ENCODE results near the gene KLHL40. TPM values are rescaled to one million over a fixed set of nuclear protein-coding genes. Genes with fewer than 3 reads are reported as not detected.

The KLHL40 gene
- total RNA-seq, 2 experiments from 2014 or later: not detected

GRCh38 chr3:42685891-42686820 lies 819 bp downstream of the KLHL40 start:
- Histone ChIP-seq H3K4me1 (ENCODE audit: insufficient read depth, low read length, poor library complexity, severe bottlenecking) (no peaks in the 10 kb centered on the region), H4K20me1 (ENCODE audit: insufficient read depth, low read length) (no peaks in the 10 kb centered on the region), H3K9me2 (ENCODE audit: insufficient read depth, low read length) (no peaks in the 10 kb centered on the region), H3K4me3 (ENCODE audit: low read depth, low read length, poor library complexity, severe bottlenecking) (no peak overlapping the region), H3K79me2 (ENCODE audit: insufficient read depth, low read depth, low read length) (no peaks in the 10 kb centered on the region), H3K4me2 (ENCODE audit: low read length) (no peak overlapping the region), H2AFZ (ENCODE audit: low read length) (no peak overlapping the region), H3K27ac (ENCODE audit: low read depth, low read length, poor library complexity, severe bottlenecking) (no peak overlapping the region), H3K9me3 (ENCODE audit: low read length) (no peaks in the 10 kb centered on the region), H3K36me3 (ENCODE audit: insufficient read depth, low read length) (no peaks in the 10 kb centered on the region)
- BruUV-seq (replicated peaks): no TSS peak
- POLR2A ChIA-PET: no interaction called here
- CTCF ChIA-PET (ENCODE audit: unreplicated experiment): no interaction called here
- no peak for DNase-seq (ENCODE audit: low spot score)
- intact Hi-C loops (cut with micrococcal nuclease; ENCODE audit: unreplicated experiment): no loop called here
- TF ChIP-seq EZH2phosphoT487 (IDR thresholded peaks at IDR 0.05; ENCODE audit: borderline replicate concordance, low read depth, low read length) (no peak), CTCF (conservative IDR thresholded peaks at IDR 0.05; ENCODE audit: low read length) (no peak)

- BruUV-seq (replicated peaks): no TSS peak
- POLR2A ChIA-PET: no interaction called here
Observed at GRCh38 chr3:42686832-42687650, 1.7 kb downstream of the KLHL40 start.

More at GRCh38 chr3:42686832-42687650, 1.7 kb downstream of the KLHL40 start:
- intact Hi-C loops (cut with micrococcal nuclease; ENCODE audit: unreplicated experiment): no loop called here
- no peaks in the 10 kb centered on the region for H3K79me2 ChIP-seq (ENCODE audit: insufficient read depth, low read depth, low read length)
- no peak for DNase-seq (ENCODE audit: low spot score)
- CTCF ChIA-PET (ENCODE audit: unreplicated experiment): no interaction called here
- no peak overlapping the region for H2AFZ ChIP-seq (ENCODE audit: low read length)
- no peaks in the 10 kb centered on the region for H4K20me1 ChIP-seq (ENCODE audit: insufficient read depth, low read length)
- no peak for TF ChIP-seq CTCF (conservative IDR thresholded peaks at IDR 0.05; ENCODE audit: low read length)
- TF ChIP-seq EZH2phosphoT487 (IDR thresholded peaks at IDR 0.05; ENCODE audit: borderline replicate concordance, low read depth, low read length): no peak
- no peak overlapping the region for H3K4me2 ChIP-seq (ENCODE audit: low read length)
- H3K36me3 ChIP-seq (ENCODE audit: insufficient read depth, low read length): no peaks in the 10 kb centered on the region
- no peak overlapping the region for H3K4me3 ChIP-seq (ENCODE audit: low read depth, low read length, poor library complexity, severe bottlenecking)
- no peaks in the 10 kb centered on the region for H3K9me2 ChIP-seq (ENCODE audit: insufficient read depth, low read length)
- H3K9me3 ChIP-seq (ENCODE audit: low read length): no peaks in the 10 kb centered on the region
- no peaks in the 10 kb centered on the region for H3K4me1 ChIP-seq (ENCODE audit: insufficient read depth, low read length, poor library complexity, severe bottlenecking)
- H3K27ac ChIP-seq (ENCODE audit: low read depth, low read length, poor library complexity, severe bottlenecking): no peak overlapping the region

Measured in OCI-LY7 (cell line).